ENCODE data around the gene SPAG16.

- TF ChIP-seq, protein P1, sequence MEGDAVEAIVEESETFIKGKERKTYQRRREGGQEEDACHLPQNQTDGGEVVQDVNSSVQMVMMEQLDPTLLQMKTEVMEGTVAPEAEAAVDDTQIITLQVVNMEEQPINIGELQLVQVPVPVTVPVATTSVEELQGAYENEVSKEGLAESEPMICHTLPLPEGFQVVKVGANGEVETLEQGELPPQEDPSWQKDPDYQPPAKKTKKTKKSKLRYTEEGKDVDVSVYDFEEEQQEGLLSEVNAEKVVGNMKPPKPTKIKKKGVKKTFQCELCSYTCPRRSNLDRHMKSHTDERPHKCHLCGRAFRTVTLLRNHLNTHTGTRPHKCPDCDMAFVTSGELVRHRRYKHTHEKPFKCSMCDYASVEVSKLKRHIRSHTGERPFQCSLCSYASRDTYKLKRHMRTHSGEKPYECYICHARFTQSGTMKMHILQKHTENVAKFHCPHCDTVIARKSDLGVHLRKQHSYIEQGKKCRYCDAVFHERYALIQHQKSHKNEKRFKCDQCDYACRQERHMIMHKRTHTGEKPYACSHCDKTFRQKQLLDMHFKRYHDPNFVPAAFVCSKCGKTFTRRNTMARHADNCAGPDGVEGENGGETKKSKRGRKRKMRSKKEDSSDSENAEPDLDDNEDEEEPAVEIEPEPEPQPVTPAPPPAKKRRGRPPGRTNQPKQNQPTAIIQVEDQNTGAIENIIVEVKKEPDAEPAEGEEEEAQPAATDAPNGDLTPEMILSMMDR (IDR thresholded peaks at IDR 0.05; ENCODE audit: low read length): no peak
- no peak for TF ChIP-seq EZH2 (IDR thresholded peaks at IDR 0.05; ENCODE audit: borderline replicate concordance, low read length)
These were observed 744.9 kb downstream of the SPAG16 start for GRCh38 chr2:214029190-214029589.

All from OCI-LY1 (cell line).